LNCaP clone FGC (cell line): ENCODE data around the gene TEX12.
"Not testable (repeated sequence)": the region's sequence is repeated elsewhere in the genome, so short reads cannot be mapped to it uniquely, and the experiment has no call there.

Experiments used
- DNase-seq: peaks from one replicate; pipeline ENCODE4 v3.0.0-alpha.2; 2011; ENCODE audit warnings: low read depth
- H3K4me3 ChIP-seq: 2 replicates; pipeline ENCODE4 v1.5.1; 2011; ENCODE audit warnings: mild to moderate bottlenecking, low read depth, low read length, control low read depth
- CTCF ChIP-seq: IDR thresholded peaks from 2 replicates; pipeline ENCODE4 v1.5.1; 2012; ENCODE audit warnings: mild to moderate bottlenecking; ENCODE audit not compliant: control insufficient read depth, insufficient read depth; ENCODE audit errors: extremely low read depth

Gene TEX12

DNA sequence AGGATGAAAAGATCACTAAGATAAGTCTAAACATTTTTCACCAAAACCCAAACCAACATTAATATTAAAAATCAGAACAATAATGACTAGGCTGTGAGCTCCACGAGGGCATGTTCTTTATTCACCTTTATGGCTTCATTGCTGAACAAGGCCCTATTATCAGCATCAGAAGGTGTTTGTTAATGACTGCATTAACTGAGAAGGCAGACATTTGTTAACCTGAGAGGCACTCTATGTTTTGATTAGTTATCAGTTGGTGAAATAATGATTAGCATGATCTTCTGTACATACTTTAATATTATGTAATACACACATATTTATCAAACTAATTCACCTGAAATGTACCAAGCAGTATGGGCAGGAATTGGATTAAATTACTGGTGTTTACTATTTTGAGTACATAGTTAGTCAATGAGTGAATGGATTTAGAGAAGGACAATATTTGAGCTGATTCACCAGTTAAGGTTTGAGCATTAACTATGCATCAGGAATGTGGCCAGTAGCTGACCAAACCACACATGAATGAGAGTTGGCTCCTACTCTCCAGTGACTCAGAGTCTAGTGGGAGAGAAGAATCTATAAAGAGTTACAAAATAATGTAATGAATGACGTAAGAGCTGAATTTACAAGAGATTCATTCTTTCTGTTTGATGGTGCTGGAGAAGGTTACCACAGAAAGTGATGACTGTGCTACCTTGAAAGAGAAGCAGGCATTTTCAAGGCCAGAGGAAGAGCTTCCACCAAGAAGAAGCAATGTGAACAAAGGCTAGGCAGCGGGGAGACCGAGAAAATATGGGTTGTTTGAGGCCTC, 10.0 kb upstream of the TEX12 start:
- DNase-seq = no peak
- no peak for TF ChIP-seq CTCF
- no peak overlapping the region for H3K4me3 ChIP-seq

DNA sequence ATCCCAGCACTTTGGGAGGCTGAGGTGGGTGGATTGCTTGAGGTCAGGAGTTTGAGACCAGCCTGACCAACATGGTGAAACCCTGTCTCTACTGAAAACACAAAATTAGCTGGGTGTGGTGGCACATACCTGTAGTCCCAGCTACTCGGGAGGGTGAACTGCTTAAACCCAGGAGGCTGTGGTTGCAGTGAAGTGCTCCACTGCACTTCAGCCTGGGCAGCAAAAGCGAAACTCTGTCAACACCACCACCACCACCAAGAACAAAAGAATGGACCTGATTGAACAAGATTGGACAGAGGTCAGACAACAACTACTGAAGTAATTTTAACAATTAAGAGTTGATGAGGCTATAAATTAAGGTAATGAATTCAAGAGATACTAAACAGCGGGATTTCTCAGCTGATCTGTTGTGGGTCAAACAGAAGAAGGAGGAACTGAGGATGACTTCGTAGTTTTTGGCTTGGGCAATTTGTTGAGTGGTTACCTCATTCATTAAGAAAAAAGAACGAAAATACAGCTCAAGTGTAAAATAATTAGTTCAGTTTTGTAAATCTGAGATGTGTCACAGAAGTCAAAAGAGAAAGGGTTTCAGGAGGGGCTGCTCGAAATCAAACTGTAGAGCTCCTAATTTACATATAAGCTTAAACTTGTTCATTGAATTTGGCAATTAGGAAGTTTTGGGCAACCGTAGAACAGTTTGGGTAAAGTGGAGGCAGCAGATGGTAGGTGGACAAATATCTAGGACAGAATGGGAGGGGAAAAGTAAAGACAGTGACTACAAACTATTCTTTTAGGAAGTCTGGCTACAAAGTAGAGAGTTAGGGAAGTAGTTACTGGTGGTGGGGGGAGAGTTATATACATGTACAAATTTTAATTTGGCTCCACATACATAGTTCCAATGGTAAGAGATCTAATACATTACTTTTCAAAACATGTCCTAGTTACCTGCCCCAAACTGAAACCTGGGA, 7.8 kb upstream of the TEX12 start:
- DNase-seq = no peak
- no peak for TF ChIP-seq CTCF
- H3K4me3 ChIP-seq = no peak overlapping the region

- DNase-seq = no peak
- no peak for TF ChIP-seq CTCF
- H3K4me3 ChIP-seq = no peak overlapping the region
Measured at GRCh38 chr11:112160091-112160848, 6.9 kb upstream of the TEX12 start.

DNA sequence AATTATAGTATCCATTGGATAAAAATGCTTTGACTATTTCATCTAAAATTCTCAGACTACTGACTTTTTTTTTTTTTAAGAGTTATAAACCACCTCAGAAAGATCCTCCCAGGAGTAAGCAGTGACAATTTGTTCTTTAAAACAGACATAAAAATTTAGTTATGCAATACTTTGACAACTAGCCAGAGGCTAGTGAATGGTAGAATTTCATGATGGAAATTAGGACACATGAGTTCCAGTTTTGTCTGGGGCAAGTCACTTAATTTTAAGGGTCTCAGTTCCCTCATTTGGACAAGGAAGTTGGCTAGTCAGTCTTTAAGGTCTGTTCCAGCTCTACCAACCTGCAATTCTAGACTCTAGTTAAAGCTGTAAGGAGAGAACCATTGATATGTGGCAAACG, 6.2 kb upstream of the TEX12 start:
- no peak overlapping the region for H3K4me3 ChIP-seq
- TF ChIP-seq CTCF = no peak
- no peak for DNase-seq

- H3K4me3 ChIP-seq, DNase-seq: not testable (repeated sequence)
Measured at GRCh38 chr11:112162200-112162599, 5.0 kb upstream of the TEX12 start.

GRCh38 chr11:112162761-112163546, 4.2 kb upstream of the TEX12 start:
- no peak for TF ChIP-seq CTCF
- H3K4me3 ChIP-seq = no peak overlapping the region
- DNase-seq = no peak
